MM.1S (cell line): ENCODE data around the gene PHC3.

Source experiments
- DNase-seq: peaks from one replicate; pipeline ENCODE4 v3.0.0-alpha.2; 2015
- H2AFZ ChIP-seq: fragments of 300-600 bp; sonication (generic); 2 replicates; pipeline ENCODE4 v1.6.0; 2016; ENCODE audit warnings: antibody characterized with exemption, low read length
- H3F3A ChIP-seq: fragments of 300-600 bp; sonication (generic); 2 replicates; pipeline ENCODE4 v1.6.1; 2016; ENCODE audit warnings: mild to moderate bottlenecking, antibody characterized with exemption, low read length, moderate library complexity, mixed read lengths; ENCODE audit not compliant: insufficient read depth
- H3K27ac ChIP-seq: fragments of 300-600 bp; sonication (generic); 2 replicates; pipeline ENCODE4 v1.5.1; 2016; ENCODE audit warnings: mild to moderate bottlenecking, low read length
- H3K27me3 ChIP-seq: fragments of 300-600 bp; sonication (generic); replicated peaks from 2 replicates; pipeline ENCODE4 v1.6.0; 2016; ENCODE audit warnings: low read length; ENCODE audit not compliant: insufficient read depth
- H3K36me3 ChIP-seq: fragments of 300-600 bp; sonication (generic); replicated peaks from 2 replicates; pipeline ENCODE4 v1.6.1; 2016; ENCODE audit warnings: mild to moderate bottlenecking, low read length, mixed read lengths; ENCODE audit not compliant: insufficient read depth
- H3K4me1 ChIP-seq: fragments of 300-600 bp; sonication (generic); 2 replicates; pipeline ENCODE4 v1.6.1; 2016; ENCODE audit warnings: low read length, mixed read lengths
- H3K4me2 ChIP-seq: fragments of 300-600 bp; sonication (generic); 2 replicates; pipeline ENCODE4 v1.6.0; 2016; ENCODE audit warnings: low read depth, low read length
- H3K4me3 ChIP-seq: fragments of 300-600 bp; sonication (generic); 2 replicates; pipeline ENCODE4 v1.5.1; 2016; ENCODE audit warnings: low read length, mixed read lengths
- H3K79me2 ChIP-seq: fragments of 300-600 bp; sonication (generic); 2 replicates; pipeline ENCODE4 v1.6.1; 2016; ENCODE audit warnings: mixed run types, low read length, mixed read lengths
- H3K9ac ChIP-seq: fragments of 300-600 bp; sonication (generic); 2 replicates; pipeline ENCODE4 v1.6.1; 2016; ENCODE audit warnings: low read length, mixed read lengths
- H3K9me2 ChIP-seq: fragments of 300-600 bp; sonication (generic); replicated peaks from 2 replicates; pipeline ENCODE4 v1.6.1; 2016; ENCODE audit warnings: mild to moderate bottlenecking, low read length, mixed read lengths; ENCODE audit not compliant: insufficient read depth
- H3K9me3 ChIP-seq: fragments of 300-600 bp; sonication (generic); replicated peaks from 2 replicates; pipeline ENCODE4 v1.6.1; 2016; ENCODE audit warnings: mild to moderate bottlenecking, low read length, mixed read lengths; ENCODE audit not compliant: insufficient read depth
- H4K20me1 ChIP-seq: fragments of 300-600 bp; sonication (generic); 2 replicates; pipeline ENCODE4 v1.6.1; 2016; ENCODE audit warnings: mild to moderate bottlenecking, low read length, moderate library complexity, mixed read lengths; ENCODE audit not compliant: insufficient read depth
- EZH2 ChIP-seq: fragments of 300-600 bp; sonication (generic); optimal IDR thresholded peaks from 2 replicates; pipeline ENCODE3; 2017; ENCODE audit warnings: low read depth, mild to moderate bottlenecking, antibody characterized with exemption, low read length, mixed read lengths
- EZH2phosphoT487 ChIP-seq: fragments of 300-600 bp; sonication (generic); IDR thresholded peaks from 2 replicates; pipeline ENCODE4 v1.6.1; 2018; ENCODE audit warnings: antibody characterized with exemption, low read length
- TF ChIP-seq, protein P1 (sequence below): fragments of 300-600 bp; sonication (generic); IDR thresholded peaks from 2 replicates; pipeline ENCODE4 v1.5.1; 2016; ENCODE audit warnings: antibody characterized with exemption, low read length, mixed read lengths

The PHC3 gene

DNA sequence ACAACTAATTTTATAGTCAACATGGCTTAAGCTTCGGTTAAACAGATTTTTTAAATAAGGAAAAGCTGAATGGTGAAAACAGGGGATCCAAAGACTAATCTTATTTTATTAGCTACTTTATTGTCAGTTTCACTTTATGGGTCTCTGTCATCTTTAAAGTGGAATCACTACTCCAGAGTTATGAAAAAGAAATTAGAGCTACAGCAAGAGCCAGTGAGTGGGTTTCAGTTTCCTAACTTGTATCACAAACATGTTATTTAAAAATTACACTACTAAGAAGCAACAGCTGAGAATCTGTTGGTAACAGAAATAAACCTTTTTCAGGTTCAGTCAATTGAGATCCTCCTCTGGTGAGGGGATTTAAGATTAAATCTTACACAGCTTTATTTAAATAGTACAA lies 10.0 kb downstream of the PHC3 start:
- Histone ChIP-seq H3F3A (peaks cover 43% of the 10 kb centered on the region), H3K4me3 (peak overlapping the region; percentile 49), H3K4me2 (peak overlapping the region; percentile 85), H2AFZ (no peak overlapping the region), H3K9me3 (no peaks in the 10 kb centered on the region), H3K79me2 (peaks cover 92% of the 10 kb centered on the region), H4K20me1 (no peaks in the 10 kb centered on the region; the same call in 1 of the 2 replicates), H3K4me1 (peaks cover 57% of the 10 kb centered on the region), H3K27ac (peak overlapping the region; percentile 74), H3K9ac (peak overlapping the region; percentile 46; the same call in 1 of the 2 replicates), H3K9me2 (no peaks in the 10 kb centered on the region), H3K36me3 (peaks cover 26% of the 10 kb centered on the region), H3K27me3 (no peaks in the 10 kb centered on the region)
- peak; percentile 92 for DNase-seq
- TF ChIP-seq, protein P1, sequence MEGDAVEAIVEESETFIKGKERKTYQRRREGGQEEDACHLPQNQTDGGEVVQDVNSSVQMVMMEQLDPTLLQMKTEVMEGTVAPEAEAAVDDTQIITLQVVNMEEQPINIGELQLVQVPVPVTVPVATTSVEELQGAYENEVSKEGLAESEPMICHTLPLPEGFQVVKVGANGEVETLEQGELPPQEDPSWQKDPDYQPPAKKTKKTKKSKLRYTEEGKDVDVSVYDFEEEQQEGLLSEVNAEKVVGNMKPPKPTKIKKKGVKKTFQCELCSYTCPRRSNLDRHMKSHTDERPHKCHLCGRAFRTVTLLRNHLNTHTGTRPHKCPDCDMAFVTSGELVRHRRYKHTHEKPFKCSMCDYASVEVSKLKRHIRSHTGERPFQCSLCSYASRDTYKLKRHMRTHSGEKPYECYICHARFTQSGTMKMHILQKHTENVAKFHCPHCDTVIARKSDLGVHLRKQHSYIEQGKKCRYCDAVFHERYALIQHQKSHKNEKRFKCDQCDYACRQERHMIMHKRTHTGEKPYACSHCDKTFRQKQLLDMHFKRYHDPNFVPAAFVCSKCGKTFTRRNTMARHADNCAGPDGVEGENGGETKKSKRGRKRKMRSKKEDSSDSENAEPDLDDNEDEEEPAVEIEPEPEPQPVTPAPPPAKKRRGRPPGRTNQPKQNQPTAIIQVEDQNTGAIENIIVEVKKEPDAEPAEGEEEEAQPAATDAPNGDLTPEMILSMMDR, result no peak
- no peak for TF ChIP-seq EZH2
- TF ChIP-seq EZH2phosphoT487, result no peak

DNA sequence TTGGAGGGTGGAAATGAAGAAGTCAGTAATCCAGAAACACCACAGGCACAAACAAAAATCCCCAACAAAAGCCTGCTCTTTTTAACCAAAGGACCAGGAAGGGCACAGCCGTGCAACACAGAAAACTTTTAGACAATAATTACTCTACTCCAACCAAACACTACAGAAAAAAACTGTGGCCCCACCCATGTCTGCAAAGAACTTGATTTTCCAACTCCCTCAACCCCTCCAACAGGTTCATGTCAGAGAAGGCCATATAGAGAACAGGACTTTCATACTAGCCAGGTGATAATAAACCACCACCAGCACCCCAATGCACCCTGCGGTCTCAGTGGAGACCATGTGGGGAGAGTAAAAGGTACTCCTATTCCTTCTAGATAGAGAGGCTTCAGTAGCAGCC lies 16.8 kb downstream of the PHC3 start:
- peaks cover 100% of the 10 kb centered on the region for H3K79me2 ChIP-seq
- H3K9me2 ChIP-seq, result no peaks in the 10 kb centered on the region
- peaks cover 9% of the 10 kb centered on the region; the same call in 1 of the 2 replicates for H4K20me1 ChIP-seq

DNA sequence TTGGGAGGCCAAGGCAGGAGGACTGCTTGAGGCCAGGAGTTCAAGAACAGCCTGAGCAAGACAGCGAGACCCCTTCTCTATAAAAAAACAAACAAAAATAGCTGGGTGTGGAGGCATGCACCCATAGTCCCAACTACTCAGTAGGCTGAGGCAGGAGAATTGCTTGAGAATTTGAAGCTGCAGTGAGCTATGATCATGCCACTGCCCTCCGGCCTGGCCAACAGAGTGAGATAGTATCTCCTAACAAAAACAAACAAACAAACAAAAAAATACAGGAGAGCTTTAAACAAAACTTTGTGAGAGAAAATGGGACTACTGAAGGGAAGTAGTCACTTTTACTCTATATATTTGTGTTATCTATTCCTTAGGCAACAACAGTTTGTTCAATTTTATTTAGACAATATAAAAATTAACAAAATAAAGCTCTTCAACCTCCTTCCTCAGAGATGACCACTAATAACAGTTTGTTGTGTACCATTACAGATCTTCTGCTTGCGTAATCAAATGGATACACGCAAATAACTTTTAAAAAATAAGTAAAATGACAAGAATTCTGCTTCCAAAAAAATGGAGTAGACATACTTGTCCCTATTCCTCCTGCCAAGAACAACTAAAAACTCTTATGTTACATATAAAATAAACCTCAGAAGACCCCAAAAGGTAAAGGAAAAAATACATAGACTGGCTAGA lies 17.4 kb downstream of the PHC3 start:
- H3K9me3 ChIP-seq, result no peaks in the 10 kb centered on the region
- DNase-seq, result no peak
- no peak overlapping the region for H3K4me3 ChIP-seq
- H4K20me1 ChIP-seq, result peaks cover 9% of the 10 kb centered on the region; the same call in 1 of the 2 replicates
- H3K27me3 ChIP-seq, result no peaks in the 10 kb centered on the region
- peaks cover 32% of the 10 kb centered on the region for H3F3A ChIP-seq
- peaks cover 37% of the 10 kb centered on the region for H3K36me3 ChIP-seq
- H2AFZ ChIP-seq, result no peak overlapping the region
- TF ChIP-seq, protein P1, result no peak
- TF ChIP-seq EZH2phosphoT487 (no peak), EZH2 (no peak)
- H3K4me1 ChIP-seq, result peaks cover 42% of the 10 kb centered on the region
- peaks cover 98% of the 10 kb centered on the region for H3K79me2 ChIP-seq
- H3K4me2 ChIP-seq, result no peak overlapping the region
- H3K27ac ChIP-seq, result no peak overlapping the region
- no peaks in the 10 kb centered on the region for H3K9me2 ChIP-seq
- H3K9ac ChIP-seq, result no peak overlapping the region

More for the DNA sequence above, 16.8 kb downstream of the PHC3 start:
- Histone ChIP-seq H3K4me1 (peaks cover 42% of the 10 kb centered on the region), H3F3A (peaks cover 26% of the 10 kb centered on the region), H3K9ac (no peak overlapping the region), H3K4me2 (no peak overlapping the region), H3K4me3 (no peak overlapping the region), H3K36me3 (peaks cover 43% of the 10 kb centered on the region), H3K27me3 (no peaks in the 10 kb centered on the region), H2AFZ (no peak overlapping the region), H3K27ac (no peak overlapping the region), H3K9me3 (no peaks in the 10 kb centered on the region)
- no peak for DNase-seq
- no peak for TF ChIP-seq EZH2
- TF ChIP-seq, protein P1, result no peak
- TF ChIP-seq EZH2phosphoT487, result no peak
